HEK293T (cell line): ENCODE data around the gene FFAR2.

Experiments used
- CTCF ChIA-PET: fragments of 350-600 bp; formaldehyde crosslinking; extraction: SDS; loops from one replicate; lab custom pipeline; 2021; ENCODE audit warnings: antibody characterized with exemption, inconsistent platforms; lab: Yijun Ruan, JAX
- POLR2A ChIA-PET: fragments of 350-600 bp; formaldehyde crosslinking; extraction: SDS; loops from one replicate; lab custom pipeline; 2020; ENCODE audit warnings: antibody characterized with exemption, inconsistent platforms; lab: Yijun Ruan, JAX
- DNase-seq: peaks from one replicate; pipeline ENCODE4 v3.0.0; 2012; ENCODE audit warnings: mixed read lengths; ENCODE audit errors: extremely low spot score
- ARNT ChIP-seq: fragments of 450-650 bp; IDR thresholded peaks from 2 replicates; pipeline ENCODE4 v1.6.1; 2017; ENCODE audit warnings: mild to moderate bottlenecking
- BHLHE40 ChIP-seq: fragments of 450-650 bp; IDR thresholded peaks from 2 replicates; pipeline ENCODE4 v1.6.1; 2016; ENCODE audit warnings: mild to moderate bottlenecking, moderate library complexity, borderline replicate concordance
- CTBP1 ChIP-seq: fragments of 450-650 bp; IDR thresholded peaks from 2 replicates; pipeline ENCODE4 v1.6.1; 2016; ENCODE audit warnings: borderline replicate concordance
- ELF4 ChIP-seq: fragments of 450-650 bp; IDR thresholded peaks from 2 replicates; pipeline ENCODE4 v1.6.1; 2017; ENCODE audit warnings: antibody characterized with exemption
- FOXA1 ChIP-seq: fragments of 450-650 bp; IDR thresholded peaks from 2 replicates; pipeline ENCODE4 v1.6.1; 2016; ENCODE audit warnings: mild to moderate bottlenecking
- FOXK2 ChIP-seq: fragments of 450-650 bp; IDR thresholded peaks from 2 replicates; pipeline ENCODE4 v1.6.1; 2016; ENCODE audit warnings: mild to moderate bottlenecking
- FOXM1 ChIP-seq: fragments of 450-650 bp; IDR thresholded peaks from 2 replicates; pipeline ENCODE4 v1.6.1; 2017; ENCODE audit warnings: mild to moderate bottlenecking, borderline replicate concordance
- HDGF ChIP-seq: fragments of 450-650 bp; IDR thresholded peaks from 2 replicates; pipeline ENCODE4 v1.6.1; 2017; ENCODE audit warnings: antibody characterized with exemption, borderline replicate concordance
- L3MBTL2 ChIP-seq: fragments of 450-650 bp; conservative IDR thresholded peaks from 2 replicates; pipeline ENCODE4 v1.6.1; 2016; ENCODE audit warnings: mild to moderate bottlenecking
- LEF1 ChIP-seq: fragments of 450-650 bp; IDR thresholded peaks from 2 replicates; pipeline ENCODE4 v1.6.1; 2017; ENCODE audit warnings: mild to moderate bottlenecking, borderline replicate concordance
- NFRKB ChIP-seq: fragments of 450-650 bp; IDR thresholded peaks from 2 replicates; pipeline ENCODE4 v1.6.1; 2016; ENCODE audit warnings: mild to moderate bottlenecking, moderate library complexity
- SP1 ChIP-seq: fragments of 450-650 bp; IDR thresholded peaks from 2 replicates; pipeline ENCODE4 v1.6.1; 2017
- SUZ12 ChIP-seq: fragments of 450-650 bp; IDR thresholded peaks from 2 replicates; pipeline ENCODE4 v1.6.1; 2016; ENCODE audit warnings: mild to moderate bottlenecking
- TARDBP ChIP-seq: fragments of 450-650 bp; IDR thresholded peaks from 2 replicates; pipeline ENCODE4 v1.6.1; 2016
- ZNF384 ChIP-seq: fragments of 450-650 bp; IDR thresholded peaks from 2 replicates; pipeline ENCODE4 v1.6.1; 2016
- TF ChIP-seq, protein P1 (sequence below): fragments of 450-650 bp; IDR thresholded peaks from 2 replicates; pipeline ENCODE4 v1.6.1; 2016

The FFAR2 gene

DNA sequence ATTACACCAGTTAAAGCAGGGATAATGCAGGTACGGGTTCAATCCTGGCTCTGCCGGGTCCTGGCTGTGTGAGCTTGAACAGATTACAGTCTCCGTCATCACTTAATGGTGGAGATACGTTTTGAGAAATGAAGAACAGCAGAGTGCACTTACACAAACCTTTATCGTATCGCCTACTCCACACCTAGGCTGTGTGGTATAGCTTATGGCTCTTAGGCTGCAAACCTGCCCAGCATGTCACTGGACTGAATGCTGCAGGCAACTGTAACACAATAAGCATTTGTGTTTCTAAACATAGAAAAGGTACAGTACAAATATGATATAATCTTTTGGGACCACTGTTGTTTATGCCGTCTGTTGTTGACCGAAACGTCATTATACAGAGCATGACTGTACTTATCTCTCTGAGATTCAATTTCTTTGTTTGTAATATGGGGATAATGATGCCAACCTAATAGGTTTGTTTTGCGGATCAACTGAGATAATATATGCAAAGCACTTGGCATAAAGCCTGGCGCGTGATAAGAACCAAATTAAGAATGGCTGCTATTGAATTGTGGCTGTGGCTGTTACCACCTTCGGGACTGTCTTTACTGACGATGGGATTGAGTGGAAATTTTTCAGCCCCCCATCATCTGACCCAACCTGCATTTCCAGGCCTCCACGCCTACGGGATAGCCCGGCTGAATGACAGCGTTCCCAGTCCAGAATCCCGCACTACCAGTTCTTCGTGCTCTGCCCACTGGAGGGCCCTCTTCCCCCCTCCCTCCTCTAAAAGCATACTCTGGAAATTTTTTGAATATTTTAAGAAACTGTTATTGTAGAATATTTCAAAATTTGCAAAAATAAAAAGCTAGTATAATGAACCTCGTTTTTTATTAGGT lies 31.0 kb downstream of the FFAR2 start:
- no peak for TF ChIP-seq NFRKB
- no peak for TF ChIP-seq FOXK2
- TF ChIP-seq BHLHE40: no peak
- TF ChIP-seq ZNF384: no peak
- no peak for TF ChIP-seq FOXA1
- no peak for TF ChIP-seq SUZ12
- TF ChIP-seq L3MBTL2: no peak
- no peak for TF ChIP-seq TARDBP
- no peak for TF ChIP-seq CTBP1
- no peak for TF ChIP-seq ELF4
- TF ChIP-seq FOXM1: no peak
- TF ChIP-seq LEF1: no peak
- TF ChIP-seq HDGF: no peak
- TF ChIP-seq, protein P1, sequence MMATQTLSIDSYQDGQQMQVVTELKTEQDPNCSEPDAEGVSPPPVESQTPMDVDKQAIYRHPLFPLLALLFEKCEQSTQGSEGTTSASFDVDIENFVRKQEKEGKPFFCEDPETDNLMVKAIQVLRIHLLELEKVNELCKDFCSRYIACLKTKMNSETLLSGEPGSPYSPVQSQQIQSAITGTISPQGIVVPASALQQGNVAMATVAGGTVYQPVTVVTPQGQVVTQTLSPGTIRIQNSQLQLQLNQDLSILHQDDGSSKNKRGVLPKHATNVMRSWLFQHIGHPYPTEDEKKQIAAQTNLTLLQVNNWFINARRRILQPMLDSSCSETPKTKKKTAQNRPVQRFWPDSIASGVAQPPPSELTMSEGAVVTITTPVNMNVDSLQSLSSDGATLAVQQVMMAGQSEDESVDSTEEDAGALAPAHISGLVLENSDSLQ: no peak
- no peak for TF ChIP-seq SP1
- TF ChIP-seq ARNT: no peak
- no peak for DNase-seq
- ChIA-PET POLR2A (no interaction called here), CTCF (interaction anchor here (0.7 kb wide), 1 partner anchor 10 kb away, joined by 3 read pairs; no protein-coding TSS in a partner anchor)

DNA sequence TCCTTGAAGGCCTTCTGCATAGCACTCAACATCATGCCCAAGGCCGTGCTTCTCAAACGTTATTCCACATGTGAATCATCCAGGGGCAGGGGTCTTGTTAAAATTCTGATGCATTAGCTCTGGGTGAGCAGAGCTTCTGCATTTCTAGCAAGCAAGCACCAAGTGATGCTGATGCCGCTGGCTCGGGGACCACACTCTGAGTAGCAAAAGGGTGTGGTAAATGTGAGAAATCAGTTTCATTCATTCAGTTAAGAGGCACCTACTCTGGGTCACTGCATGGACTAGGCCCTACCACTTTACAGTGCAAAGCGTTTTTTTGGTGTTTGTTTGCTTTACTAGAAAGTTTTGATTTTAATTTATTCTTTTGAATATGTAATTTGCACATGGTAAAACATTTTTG lies 35.0 kb downstream of the FFAR2 start:
- TF ChIP-seq SUZ12 (no peak), L3MBTL2 (no peak), ZNF384 (no peak), ARNT (no peak), NFRKB (no peak), HDGF (no peak), LEF1 (no peak), ELF4 (no peak), FOXK2 (no peak), CTBP1 (no peak)
- CTCF ChIA-PET: no interaction called here
- no peak for DNase-seq
- POLR2A ChIA-PET: no interaction called here

DNA sequence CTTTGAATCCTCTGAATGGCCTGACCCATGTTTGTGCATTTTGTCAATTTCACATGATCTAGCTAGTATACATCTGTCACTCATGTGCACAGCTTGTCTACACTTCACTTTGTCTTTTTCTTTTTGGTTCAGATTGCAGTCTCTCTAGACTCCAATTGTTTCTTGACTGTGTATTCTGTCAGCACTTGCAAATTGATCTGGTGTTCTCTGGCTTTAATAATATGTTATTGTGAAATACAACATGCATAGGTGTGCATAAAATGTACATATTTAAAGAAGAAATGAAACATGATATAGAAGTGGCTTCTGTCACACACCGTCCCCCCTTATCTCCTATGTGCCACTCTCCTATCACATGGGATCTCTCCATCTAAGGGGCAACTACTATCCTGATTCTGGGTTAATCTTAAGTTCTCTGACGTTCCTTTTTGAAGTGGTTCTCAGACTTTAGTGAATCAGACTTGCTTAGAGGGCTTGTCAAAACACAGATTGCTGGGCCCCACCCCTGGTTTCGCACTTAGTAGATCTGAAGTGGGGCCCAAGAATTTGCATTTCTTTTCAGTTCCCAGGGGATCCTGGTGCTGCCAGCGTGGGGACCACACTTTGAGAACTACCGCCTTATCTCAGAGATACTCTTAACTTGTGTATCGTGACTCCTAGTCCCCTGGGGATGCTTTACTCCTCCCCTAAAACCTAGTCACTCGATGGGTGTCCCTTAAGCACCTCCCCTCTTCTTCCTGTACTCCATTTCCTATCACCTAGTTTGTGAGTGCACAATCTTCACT lies 36.4 kb downstream of the FFAR2 start:
- CTCF ChIA-PET: no interaction called here
- TF ChIP-seq FOXA1: no peak
- POLR2A ChIA-PET: no interaction called here

DNA sequence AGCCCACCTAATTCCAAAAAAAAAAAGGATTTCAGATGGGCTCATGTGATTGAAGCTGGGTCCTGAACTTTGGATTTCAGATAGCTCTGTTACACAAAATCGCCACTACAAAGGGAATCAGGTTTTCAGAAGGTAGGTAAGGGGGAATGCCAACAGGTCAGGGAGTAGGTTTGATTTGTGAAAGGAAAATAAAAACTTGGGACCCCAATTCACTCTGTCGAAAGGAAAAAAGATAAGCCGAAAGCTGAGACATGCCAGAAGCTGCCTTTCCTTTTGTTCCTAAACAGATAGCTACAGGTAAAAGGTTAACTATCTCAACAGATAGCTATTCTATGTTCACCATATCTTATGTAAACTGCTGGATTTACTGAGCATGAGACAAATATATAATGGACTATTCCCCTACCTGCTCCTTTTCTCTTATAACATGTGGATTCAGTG lies 38.2 kb downstream of the FFAR2 start:
- TF ChIP-seq BHLHE40: no peak
- no peak for TF ChIP-seq NFRKB
- no peak for TF ChIP-seq FOXK2
- TF ChIP-seq, protein P1: no peak
- TF ChIP-seq ZNF384: no peak
- TF ChIP-seq CTBP1: no peak
- no peak for TF ChIP-seq SP1
- no peak for TF ChIP-seq ELF4
- no peak for TF ChIP-seq HDGF
- TF ChIP-seq FOXM1: no peak
- no peak for TF ChIP-seq LEF1
- no peak for TF ChIP-seq L3MBTL2
- TF ChIP-seq FOXA1: no peak
- no peak for TF ChIP-seq SUZ12
- no peak for TF ChIP-seq TARDBP
- no peak for TF ChIP-seq ARNT
- ChIA-PET CTCF (interaction anchor here (1.4 kb wide), 1 partner anchor 9 kb away, joined by 6 read pairs; no protein-coding TSS in a partner anchor), POLR2A (interaction anchor here (2.1 kb wide), 2 partner anchors 11 to 24 kb away, joined by 6 to 10 read pairs; no protein-coding TSS in a partner anchor)
- DNase-seq: no peak

More for the DNA sequence above, 36.4 kb downstream of the FFAR2 start:
- DNase-seq: no peak

DNA sequence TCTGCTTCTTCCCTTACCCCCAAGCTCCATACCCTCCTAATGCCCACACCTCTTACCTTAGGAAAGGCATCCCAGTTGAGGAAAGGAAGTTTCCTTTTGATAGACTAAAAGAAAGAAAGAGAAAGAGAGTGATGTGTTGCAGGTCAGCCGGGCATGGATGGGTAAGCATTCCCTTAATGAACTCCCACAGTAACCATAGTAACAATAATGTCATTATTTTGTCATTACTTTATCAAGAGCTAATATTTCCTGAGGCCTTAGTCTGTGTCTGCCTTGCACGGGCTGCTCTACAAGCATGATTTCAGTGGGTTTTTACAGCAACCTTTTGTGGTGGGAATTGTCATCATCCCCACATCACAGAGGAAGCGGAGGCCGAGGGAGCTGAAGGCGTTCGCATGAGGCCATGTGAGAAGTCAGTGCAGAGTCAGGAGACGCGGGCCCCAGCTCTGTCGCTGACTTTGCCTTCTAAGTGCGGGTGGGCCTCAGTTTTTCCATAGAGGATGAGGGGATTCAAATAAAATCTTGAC lies 39.7 kb downstream of the FFAR2 start:
- POLR2A ChIA-PET: interaction anchor here (0.7 to 2.1 kb wide), 3 partner anchors 10 to 536 kb away, joined by 3 to 10 read pairs (median 6); no protein-coding TSS in a partner anchor
- CTCF ChIA-PET: no interaction called here
- no peak for DNase-seq
- no peak for TF ChIP-seq ZNF384
- no peak for TF ChIP-seq CTBP1
- TF ChIP-seq, protein P1: no peak
- TF ChIP-seq NFRKB: no peak
- TF ChIP-seq TARDBP: no peak
